ENCODE data around the gene SLC25A1.

The SLC25A1 gene

DNA sequence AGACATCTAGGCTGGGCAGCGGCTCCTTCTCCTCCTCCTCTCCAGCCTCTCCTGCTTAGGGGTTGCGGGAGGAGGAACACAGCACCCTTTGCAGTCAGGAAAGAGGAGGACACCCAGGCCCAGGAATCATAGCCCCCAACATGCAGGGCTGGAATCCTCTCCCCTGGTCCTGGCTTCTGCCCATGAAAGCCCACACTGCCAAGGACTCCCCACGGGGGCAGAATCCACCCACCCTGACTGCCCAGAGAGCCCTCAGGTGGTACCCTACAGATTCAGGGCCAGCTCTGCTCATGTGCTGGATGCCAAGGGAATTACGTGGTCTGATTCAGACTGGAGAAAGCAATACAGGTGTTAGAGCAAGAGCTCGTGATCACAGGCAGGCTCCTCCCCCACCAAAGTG lies 38.6 kb downstream of the SLC25A1 start:
- no peak overlapping the region for H3K4me3 ChIP-seq (ENCODE audit: low read length)
- TF ChIP-seq, protein P1, sequence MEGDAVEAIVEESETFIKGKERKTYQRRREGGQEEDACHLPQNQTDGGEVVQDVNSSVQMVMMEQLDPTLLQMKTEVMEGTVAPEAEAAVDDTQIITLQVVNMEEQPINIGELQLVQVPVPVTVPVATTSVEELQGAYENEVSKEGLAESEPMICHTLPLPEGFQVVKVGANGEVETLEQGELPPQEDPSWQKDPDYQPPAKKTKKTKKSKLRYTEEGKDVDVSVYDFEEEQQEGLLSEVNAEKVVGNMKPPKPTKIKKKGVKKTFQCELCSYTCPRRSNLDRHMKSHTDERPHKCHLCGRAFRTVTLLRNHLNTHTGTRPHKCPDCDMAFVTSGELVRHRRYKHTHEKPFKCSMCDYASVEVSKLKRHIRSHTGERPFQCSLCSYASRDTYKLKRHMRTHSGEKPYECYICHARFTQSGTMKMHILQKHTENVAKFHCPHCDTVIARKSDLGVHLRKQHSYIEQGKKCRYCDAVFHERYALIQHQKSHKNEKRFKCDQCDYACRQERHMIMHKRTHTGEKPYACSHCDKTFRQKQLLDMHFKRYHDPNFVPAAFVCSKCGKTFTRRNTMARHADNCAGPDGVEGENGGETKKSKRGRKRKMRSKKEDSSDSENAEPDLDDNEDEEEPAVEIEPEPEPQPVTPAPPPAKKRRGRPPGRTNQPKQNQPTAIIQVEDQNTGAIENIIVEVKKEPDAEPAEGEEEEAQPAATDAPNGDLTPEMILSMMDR (conservative IDR thresholded peaks at IDR 0.05; ENCODE audit: low read depth, low read length) = no peak
- no peak for DNase-seq (ENCODE audit: low read depth)

DNA sequence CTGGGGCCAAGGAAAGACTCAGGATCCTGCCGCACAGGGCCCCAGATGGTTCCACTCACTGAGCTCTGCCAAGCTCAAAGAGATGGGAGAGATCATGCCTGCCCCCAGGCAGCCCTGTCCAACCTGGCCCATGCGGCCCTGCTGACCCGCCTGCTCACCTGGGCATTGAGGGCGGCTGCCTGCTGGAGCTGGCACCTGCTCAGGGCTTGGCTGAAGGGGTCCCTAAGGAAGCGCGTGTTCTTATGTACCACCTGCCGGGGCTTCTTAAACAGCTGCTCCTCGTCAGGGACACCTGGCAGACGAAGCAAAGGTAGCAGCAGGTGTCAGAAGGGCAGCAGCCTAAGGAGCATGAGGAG lies 39.6 kb downstream of the SLC25A1 start:
- DNase-seq (ENCODE audit: low read depth) = no peak
- H3K4me3 ChIP-seq (ENCODE audit: low read length) = no peak overlapping the region
- TF ChIP-seq, protein P1 (conservative IDR thresholded peaks at IDR 0.05; ENCODE audit: low read depth, low read length) = no peak

DNA sequence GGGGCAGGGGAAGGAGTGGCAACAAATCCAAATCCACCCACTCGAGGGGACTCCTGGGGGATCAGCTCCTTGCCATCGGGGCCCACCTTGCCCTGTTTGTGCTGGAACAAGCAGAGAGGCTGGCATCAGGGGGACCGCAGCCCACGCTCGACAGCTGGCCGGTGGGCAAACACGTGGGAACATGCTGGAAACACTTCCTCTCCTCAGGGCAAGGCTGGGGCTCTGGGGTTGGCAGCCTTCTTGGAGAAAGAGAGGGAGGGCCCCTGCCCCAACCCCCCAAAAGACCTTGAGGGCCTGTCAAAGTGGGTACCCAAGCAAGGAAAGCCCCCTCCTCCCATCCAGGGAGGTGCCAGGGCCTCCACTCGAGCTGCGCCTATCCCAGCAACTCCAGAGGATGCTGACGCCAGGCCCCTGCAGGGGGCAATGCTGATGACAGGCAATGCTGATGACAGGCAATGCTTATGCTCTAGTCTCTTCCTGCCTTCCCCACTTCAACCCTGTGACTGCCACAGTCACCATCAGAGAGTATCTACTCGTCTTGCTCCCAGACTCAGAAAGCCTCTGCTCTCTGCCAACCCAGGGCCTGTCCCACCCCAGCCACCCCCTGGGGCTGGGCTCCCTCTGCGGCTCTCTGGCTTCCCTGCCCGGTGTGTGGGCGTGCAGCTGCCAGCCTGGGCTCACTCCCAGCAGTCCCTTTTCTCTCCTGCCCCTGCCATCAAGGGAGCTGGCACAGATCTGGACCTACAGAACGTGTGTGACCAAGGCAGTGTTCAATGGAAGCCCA lies 40.1 kb downstream of the SLC25A1 start:
- H3K4me3 ChIP-seq (ENCODE audit: low read length) = no peak overlapping the region
- DNase-seq (ENCODE audit: low read depth) = no peak
- TF ChIP-seq, protein P1 (conservative IDR thresholded peaks at IDR 0.05; ENCODE audit: low read depth, low read length) = no peak

DNA sequence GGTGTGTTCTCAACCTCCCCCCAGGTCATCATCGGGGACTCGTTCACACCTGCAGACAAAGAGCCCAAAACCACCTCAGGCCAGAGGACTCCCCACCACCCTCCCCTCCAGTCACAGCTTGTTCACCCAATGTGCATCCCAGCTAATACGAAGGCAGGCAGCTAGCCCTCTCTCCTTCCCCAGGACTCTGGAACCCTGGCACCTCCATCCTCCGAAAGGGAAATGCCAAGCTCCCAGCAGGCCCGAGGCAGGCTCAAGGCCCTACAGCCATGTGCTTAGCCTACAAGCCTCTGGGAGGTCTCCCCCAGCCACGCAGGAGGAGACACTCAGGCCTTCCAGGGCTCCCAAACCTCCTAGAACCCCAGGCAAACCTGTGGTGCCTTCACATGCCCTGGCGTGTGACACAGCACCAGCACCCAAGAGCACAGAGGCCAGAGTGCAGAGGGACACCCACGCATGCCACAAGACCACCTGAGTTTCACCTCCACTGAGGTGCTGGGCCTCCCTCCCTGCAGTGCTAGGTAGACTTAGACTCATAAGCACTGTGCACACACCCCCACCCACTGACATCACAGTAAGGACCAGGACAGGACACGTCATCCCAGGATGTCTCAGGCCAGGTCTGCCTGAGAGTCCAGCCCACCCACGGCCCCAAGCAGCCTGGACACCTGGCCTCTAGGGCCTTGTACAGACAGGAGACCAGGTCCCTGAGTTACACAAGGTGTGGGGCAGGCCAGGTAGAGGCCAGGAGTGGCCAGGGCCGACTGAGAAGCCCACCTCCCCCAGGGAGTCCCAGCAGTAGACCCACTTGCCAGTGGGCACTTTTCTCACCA lies 40.9 kb downstream of the SLC25A1 start:
- no peak for DNase-seq (ENCODE audit: low read depth)
- TF ChIP-seq, protein P1 (conservative IDR thresholded peaks at IDR 0.05; ENCODE audit: low read depth, low read length) = no peak
- no peak overlapping the region for H3K4me3 ChIP-seq (ENCODE audit: low read length)

DNA sequence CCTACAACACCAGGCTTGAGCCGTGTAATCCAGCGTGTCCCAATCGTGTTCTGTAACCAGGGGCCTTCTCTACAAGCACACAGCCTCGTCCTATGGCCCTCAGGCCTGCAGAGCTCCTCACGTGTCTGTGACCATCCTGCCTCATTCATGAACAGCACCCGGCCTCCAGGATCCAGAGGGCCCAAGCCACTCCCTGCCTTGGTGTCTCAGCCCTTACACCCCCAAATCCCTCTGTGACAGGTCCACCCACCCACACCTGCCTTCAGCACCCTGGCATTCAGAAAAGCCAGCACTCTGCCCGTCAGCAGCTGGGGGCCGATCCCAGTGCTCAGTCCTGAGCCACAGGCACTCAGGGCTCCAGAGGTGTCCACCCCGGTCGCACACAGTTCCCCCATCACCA lies 41.6 kb downstream of the SLC25A1 start:
- TF ChIP-seq, protein P1 (conservative IDR thresholded peaks at IDR 0.05; ENCODE audit: low read depth, low read length) = no peak
- DNase-seq (ENCODE audit: low read depth) = no peak

DNA sequence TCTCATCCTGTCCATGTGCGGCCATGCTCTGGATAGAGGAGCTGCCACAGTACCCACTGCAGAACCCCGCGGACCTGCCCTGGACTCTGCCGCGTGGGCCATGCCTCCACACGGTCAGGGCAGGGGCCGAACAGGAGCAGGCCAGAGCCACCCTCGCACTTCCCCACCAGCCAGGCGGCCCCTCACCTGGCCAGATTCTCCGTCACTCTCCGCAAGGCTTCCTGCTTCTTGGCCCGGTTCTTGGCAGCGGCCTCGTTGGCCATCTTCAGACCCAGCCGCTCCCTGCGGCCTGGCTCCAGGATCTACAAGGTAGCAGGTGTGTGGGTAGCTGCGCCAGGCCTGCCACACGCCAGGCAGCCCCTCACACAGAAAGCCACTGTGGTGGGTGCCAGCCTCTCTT lies 43.7 kb downstream of the SLC25A1 start:
- DNase-seq (ENCODE audit: low read depth) = no peak
- H3K4me3 ChIP-seq (ENCODE audit: low read length) = no peak overlapping the region
- TF ChIP-seq, protein P1 (conservative IDR thresholded peaks at IDR 0.05; ENCODE audit: low read depth, low read length) = no peak

More for the DNA sequence above, 41.6 kb downstream of the SLC25A1 start:
- no peak overlapping the region for H3K4me3 ChIP-seq (ENCODE audit: low read length)

Data from retinal pigment epithelial cell (primary cell).